H9 (cell line): ENCODE measurements around the gene DPPA4. TPM values are rescaled to one million over a fixed set of nuclear protein-coding genes. Genes with fewer than 3 reads are reported as not detected.

ENCODE experiments used
- DNase-seq: peaks from one replicate; pipeline ENCODE4 v3.0.0-alpha.2; 2017
- H2AFZ ChIP-seq: one replicate; pipeline ENCODE4 v1.6.1; 2013; ENCODE audit warnings: mild to moderate bottlenecking, low read length, control low read depth, moderate library complexity
- H2AK5ac ChIP-seq: 2 replicates; pipeline ENCODE4 v1.6.1; 2013; ENCODE audit warnings: low read length, control low read depth, mixed read lengths; ENCODE audit not compliant: insufficient read length
- H2BK120ac ChIP-seq: one replicate; pipeline ENCODE4 v1.6.1; 2013; ENCODE audit warnings: low read depth, mild to moderate bottlenecking, low read length, control low read depth, inconsistent platforms; ENCODE audit not compliant: poor library complexity, severe bottlenecking
- H2BK12ac ChIP-seq: 2 replicates; pipeline ENCODE4 v1.6.1; 2013; ENCODE audit warnings: low read length, control low read depth, mixed read lengths, low read depth; ENCODE audit not compliant: insufficient read length
- H2BK15ac ChIP-seq: 2 replicates; pipeline ENCODE4 v1.6.1; 2013; ENCODE audit warnings: low read depth, low read length, control low read depth
- H2BK20ac ChIP-seq: one replicate; pipeline ENCODE4 v1.6.1; 2013; ENCODE audit warnings: low read depth, mild to moderate bottlenecking, low read length, control low read depth, inconsistent platforms; ENCODE audit not compliant: poor library complexity, severe bottlenecking
- H2BK5ac ChIP-seq: 2 replicates; pipeline ENCODE4 v1.6.1; 2013; ENCODE audit warnings: low read length, control low read depth, mixed read lengths; ENCODE audit not compliant: insufficient read length
- H3K14ac ChIP-seq: 2 replicates; pipeline ENCODE4 v1.6.1; 2013; ENCODE audit warnings: low read length, control low read depth; ENCODE audit not compliant: insufficient read depth
- H3K18ac ChIP-seq: 2 replicates; pipeline ENCODE4 v1.6.1; 2013; ENCODE audit warnings: low read depth, mild to moderate bottlenecking, mixed read lengths, low read length, control low read depth; ENCODE audit not compliant: insufficient read length
- H3K23ac ChIP-seq: 2 replicates; pipeline ENCODE4 v1.6.1; 2013; ENCODE audit warnings: low read length, control low read depth, mixed read lengths, low read depth; ENCODE audit not compliant: insufficient read length
- H3K23me2 ChIP-seq: 2 replicates; pipeline ENCODE4 v1.6.1; 2013; ENCODE audit warnings: low read depth, mild to moderate bottlenecking, mixed read lengths, low read length, control low read depth; ENCODE audit not compliant: insufficient read length, poor library complexity, severe bottlenecking
- H3K27ac ChIP-seq: 2 replicates; pipeline ENCODE4 v1.5.1; 2013; ENCODE audit warnings: low read length, control low read depth, mixed read lengths, low read depth; ENCODE audit not compliant: insufficient read length
- H3K27me3 ChIP-seq: 2 replicates; pipeline ENCODE4 v1.6.1; 2013; ENCODE audit warnings: low read length, control low read depth, inconsistent platforms; ENCODE audit not compliant: insufficient read depth
- H3K4ac ChIP-seq: 2 replicates; pipeline ENCODE4 v1.6.1; 2013; ENCODE audit warnings: low read depth, mild to moderate bottlenecking, control low read depth, inconsistent platforms, low read length, moderate library complexity
- H3K4me1 ChIP-seq: 2 replicates; pipeline ENCODE4 v1.6.1; 2013; ENCODE audit warnings: low read length, control low read depth, inconsistent platforms; ENCODE audit not compliant: insufficient read depth
- H3K4me2 ChIP-seq: 2 replicates; pipeline ENCODE4 v1.6.1; 2013; ENCODE audit warnings: low read length, control low read depth, mixed read lengths; ENCODE audit not compliant: insufficient read length, insufficient read depth
- H3K56ac ChIP-seq: 2 replicates; pipeline ENCODE4 v1.6.1; 2013; ENCODE audit warnings: low read depth, mild to moderate bottlenecking, mixed read lengths, low read length, control low read depth; ENCODE audit not compliant: insufficient read length
- H3K79me1 ChIP-seq: 2 replicates; pipeline ENCODE4 v1.6.1; 2013; ENCODE audit warnings: low read depth, mild to moderate bottlenecking, moderate library complexity, low read length, control low read depth, inconsistent platforms; ENCODE audit not compliant: insufficient read depth, poor library complexity, severe bottlenecking
- H3K79me2 ChIP-seq: 2 replicates; pipeline ENCODE4 v1.6.1; 2013; ENCODE audit warnings: low read length, control low read depth, inconsistent platforms; ENCODE audit not compliant: insufficient read depth
- H3K9ac ChIP-seq: 2 replicates; pipeline ENCODE4 v1.6.1; 2013; ENCODE audit warnings: low read length, control low read depth, mixed read lengths; ENCODE audit not compliant: insufficient read length; ENCODE audit errors: extremely low read depth
- H3K9me3 ChIP-seq: one replicate; pipeline ENCODE4 v1.6.1; 2013; ENCODE audit warnings: low read depth, low read length, inconsistent platforms; ENCODE audit not compliant: control insufficient read depth
- H3T11ph ChIP-seq: one replicate; pipeline ENCODE4 v1.6.1; 2013; ENCODE audit warnings: mild to moderate bottlenecking, low read length, control low read depth, inconsistent platforms
- H4K20me1 ChIP-seq: one replicate; pipeline ENCODE4 v1.6.1; 2013; ENCODE audit not compliant: control insufficient read depth, insufficient read length, insufficient read depth
- H4K5ac ChIP-seq: 2 replicates; pipeline ENCODE4 v1.6.1; 2013; ENCODE audit warnings: low read depth, mild to moderate bottlenecking, mixed read lengths, low read length, control low read depth; ENCODE audit not compliant: insufficient read length
- H4K8ac ChIP-seq: replicated peaks from 2 replicates; pipeline ENCODE4 v1.6.1; 2013; ENCODE audit warnings: low read length, control low read depth, mixed read lengths, low read depth; ENCODE audit not compliant: insufficient read length
- H4K91ac ChIP-seq: 2 replicates; pipeline ENCODE4 v1.6.1; 2013; ENCODE audit warnings: low read depth, mild to moderate bottlenecking, moderate library complexity, mixed read lengths, low read length, control low read depth; ENCODE audit not compliant: insufficient read length
- H3K27ac Mint-ChIP-seq, 3 experiments: 2 replicates in 2 of 3; 3 replicates in 1 of 3; pipeline ENCODE4 v1.8.0; 2020 to 2021; ENCODE audit warnings: mixed read lengths in 3 of 3, mild to moderate bottlenecking in 1 of 3, moderate library complexity in 1 of 3
- H3K27me3 Mint-ChIP-seq: 2 replicates; pipeline ENCODE4 v1.8.0; 2021; ENCODE audit warnings: low read depth, mild to moderate bottlenecking, moderate library complexity, mixed read lengths
- H3K36me3 Mint-ChIP-seq, 3 experiments: 2 replicates in 2 of 3; 3 replicates in 1 of 3; pipeline ENCODE4 v1.8.0; 2020 to 2021; ENCODE audit warnings: low read depth in 3 of 3, mixed read lengths in 3 of 3; ENCODE audit not compliant: insufficient read depth in 1 of 3
- H3K4me1 Mint-ChIP-seq, 2 experiments: 2 replicates each; pipeline ENCODE4 v1.8.0; 2020; ENCODE audit warnings: mixed read lengths in 2 of 2
- H3K4me3 Mint-ChIP-seq, 2 experiments: 2 replicates in 1 of 2; 3 replicates in 1 of 2; pipeline ENCODE4 v1.8.0; 2020 to 2021; ENCODE audit warnings: mild to moderate bottlenecking in 2 of 2, mixed read lengths in 2 of 2, moderate library complexity in 1 of 2
- H3K9me3 Mint-ChIP-seq, 2 experiments: 2 replicates in 1 of 2; 3 replicates in 1 of 2; pipeline ENCODE4 v1.8.0; 2020; ENCODE audit warnings: mild to moderate bottlenecking in 2 of 2, mixed read lengths in 2 of 2, moderate library complexity in 1 of 2
- CTCF ChIP-seq: fragments of 200-600 bp; sonication (generic); conservative IDR thresholded peaks from 3 replicates; pipeline ENCODE4 v1.8.0; 2021; ENCODE audit warnings: antibody characterized with exemption, mild to moderate bottlenecking
- WGBS: extraction: QIAGEN DNeasy Blood & Tissue Kit; methylation state at CpG from one replicate; pipeline ENCODE4 v1.1.7; 2013; ENCODE audit warnings: missing lambda C conversion rate, low lambda C conversion rate, mixed read lengths; ENCODE audit not compliant: insufficient read length; ENCODE audit errors: extremely low coverage; 5-methylcytosine and 5-hydroxymethylcytosine counted together
- total RNA-seq: library from RNA; stranded (reverse); gene quantifications from 2 replicates; pipeline ENCODE4 v1.2.1, GENCODE V29; 2021

The DPPA4 gene
- total RNA-seq, 1 experiment from 2014 or later, result 821 TPM

GRCh38 chr3:109325657-109326056, 11.7 kb downstream of the DPPA4 start:
- no peaks in the 10 kb centered on the region for H3K27me3 ChIP-seq
- H2BK15ac ChIP-seq, result no peak overlapping the region
- no CpG with 5 or more reads among the region's 3 CpGs for WGBS
- H3K23ac ChIP-seq, result no peak overlapping the region
- H3K14ac ChIP-seq, result no peak overlapping the region
- H3K9ac ChIP-seq, result no peak overlapping the region
- no peaks in the 10 kb centered on the region for H3K23me2 ChIP-seq
- Mint-ChIP-seq H3K4me1 (peaks cover 19 to 22% of the 10 kb centered on the region in 2 experiments), H3K4me3 (no peak overlapping the region), H3K9me3 (no peaks in the 10 kb centered on the region), H3K36me3 (peaks cover 39 to 54% (median 48%) of the 10 kb centered on the region in 3 experiments), H3K27me3 (peaks cover 2% of the 10 kb centered on the region; the same call in 1 of the 2 replicates), H3K27ac (peak overlapping the region in 1 of 3 experiments; percentile 95; a peak in 2 of 7 replicates)
- no peak overlapping the region for H2BK12ac ChIP-seq
- H3K56ac ChIP-seq, result no peak overlapping the region
- H4K8ac ChIP-seq, result no peak overlapping the region
- no peaks in the 10 kb centered on the region for H3K9me3 ChIP-seq
- H3K18ac ChIP-seq, result no peak overlapping the region
- H3T11ph ChIP-seq, result no peak overlapping the region
- no peaks in the 10 kb centered on the region for H4K20me1 ChIP-seq
- H2BK120ac ChIP-seq, result no peak overlapping the region
- H2BK5ac ChIP-seq, result no peak overlapping the region
- no peak overlapping the region for H2AK5ac ChIP-seq
- no peak overlapping the region for H2BK20ac ChIP-seq
- no peaks in the 10 kb centered on the region for H3K79me1 ChIP-seq
- peak; percentile 35 for DNase-seq
- no peak for TF ChIP-seq CTCF
- no peak overlapping the region for H3K4ac ChIP-seq
- no peak overlapping the region for H4K5ac ChIP-seq
- H2AFZ ChIP-seq, result no peak overlapping the region
- no peak overlapping the region for H4K91ac ChIP-seq
- H3K27ac ChIP-seq, result peak overlapping the region; percentile 17
- H3K79me2 ChIP-seq, result no peaks in the 10 kb centered on the region; the same call in 1 of the 2 replicates
- H3K4me2 ChIP-seq, result no peak overlapping the region
- H3K4me1 ChIP-seq, result no peaks in the 10 kb centered on the region
